IPS DF 6.9 (cell line): ENCODE results near the gene TMEM239.

Source experiments
- DNase-seq: peaks from one replicate; pipeline ENCODE4 v3.0.0-alpha.2; 2013; ENCODE audit warnings: low read depth, low spot score
- H3K27ac ChIP-seq: one replicate; pipeline ENCODE4 v1.5.1; 2013; ENCODE audit warnings: low read length, control low read depth
- H3K27me3 ChIP-seq: 2 replicates; pipeline ENCODE4 v1.6.1; 2013; ENCODE audit warnings: mild to moderate bottlenecking, low read length; ENCODE audit not compliant: control insufficient read depth, insufficient read depth
- H3K36me3 ChIP-seq: 2 replicates; pipeline ENCODE4 v1.6.1; 2013; ENCODE audit warnings: low read length; ENCODE audit not compliant: control insufficient read depth, insufficient read depth
- H3K4me1 ChIP-seq: 2 replicates; pipeline ENCODE4 v1.6.1; 2013; ENCODE audit warnings: low read length; ENCODE audit not compliant: control insufficient read depth, insufficient read depth
- H3K4me3 ChIP-seq: 2 replicates; pipeline ENCODE4 v1.5.1; 2013; ENCODE audit warnings: mild to moderate bottlenecking, low read length
- H3K9me3 ChIP-seq: 2 replicates; pipeline ENCODE4 v1.6.1; 2013; ENCODE audit warnings: low read length, inconsistent platforms; ENCODE audit not compliant: control insufficient read depth, insufficient read depth
- WGBS: extraction: QIAGEN DNeasy Blood & Tissue Kit; methylation state at CpG from one replicate; pipeline ENCODE4 v1.1.7; 2013; ENCODE audit warnings: mixed read lengths, missing lambda C conversion rate; ENCODE audit not compliant: insufficient read length, insufficient coverage; 5-methylcytosine and 5-hydroxymethylcytosine counted together

The TMEM239 gene

GRCh38 chr20:2809690-2810089 is 6.5 kb upstream of the TMEM239 start:
- 0 out of 2 replicates have a peak, but pooled peaks cover 2% of the 10 kb centered on the region for H3K4me1 ChIP-seq
- H3K36me3 ChIP-seq, result no peaks in the 10 kb centered on the region
- peaks cover 24% of the 10 kb centered on the region for H3K27me3 ChIP-seq
- no peaks in the 10 kb centered on the region for H3K9me3 ChIP-seq
- no CpG with 5 or more reads among the region's 10 CpGs for WGBS
- H3K4me3 ChIP-seq, result no peak overlapping the region
- no peak for DNase-seq
- H3K27ac ChIP-seq, result no peak overlapping the region

- WGBS, result no CpG with 5 or more reads among the region's 3 CpGs
- Histone ChIP-seq H3K4me3 (no peak overlapping the region), H3K4me1 (no peaks in the 10 kb centered on the region), H3K27me3 (peaks cover 2% of the 10 kb centered on the region; the same call in 1 of the 2 replicates), H3K9me3 (no peaks in the 10 kb centered on the region), H3K27ac (no peak overlapping the region), H3K36me3 (no peaks in the 10 kb centered on the region)
- no peak for DNase-seq
Measured at GRCh38 chr20:2812189-2812588, 4.0 kb upstream of the TMEM239 start.

- Histone ChIP-seq H3K9me3 (no peaks in the 10 kb centered on the region), H3K4me3 (no peak overlapping the region), H3K36me3 (no peaks in the 10 kb centered on the region), H3K27me3 (no peaks in the 10 kb centered on the region), H3K27ac (no peak overlapping the region), H3K4me1 (no peaks in the 10 kb centered on the region)
- no CpG with 5 or more reads among the region's 1 CpG for WGBS
- DNase-seq, result no peak
Measured at GRCh38 chr20:2814076-2814475, 2.1 kb upstream of the TMEM239 start.

GRCh38 chr20:2814587-2815051 is 1.5 kb upstream of the TMEM239 start, which contains the start of gene C20orf141:
TSS of gene C20orf141 (plus strand) at chr20:2814987. CDS start at chr20:2815185, 198 bp downstream.
- no CpG with 5 or more reads among the region's 5 CpGs for WGBS
- Histone ChIP-seq H3K27ac (no peak within 1 kb of the TSS), H3K4me3 (no peak within 1 kb of the TSS), H3K9me3 (no peaks in the 10 kb centered on the region), H3K36me3 (no peaks in the 10 kb centered on the region), H3K27me3 (no peaks in the 10 kb centered on the region), H3K4me1 (no peaks in the 10 kb centered on the region)
- DNase-seq, result no peak

- Histone ChIP-seq H3K36me3 (no peaks in the 10 kb centered on the region), H3K27ac (no peak overlapping the region), H3K4me1 (0 out of 2 replicates have a peak, but pooled peaks cover 2% of the 10 kb centered on the region), H3K9me3 (no peaks in the 10 kb centered on the region), H3K4me3 (no peak overlapping the region), H3K27me3 (no peaks in the 10 kb centered on the region; the same call in 1 of the 2 replicates)
- no CpG with 5 or more reads among the region's 8 CpGs for WGBS
- DNase-seq, result no peak
Measured at GRCh38 chr20:2815242-2815900, 793 bp upstream of the TMEM239 start.

- H3K27ac ChIP-seq, result no peak overlapping the region
- H3K4me3 ChIP-seq, result no peak overlapping the region
- WGBS, result no CpG with 5 or more reads among the region's 20 CpGs
- no peak for DNase-seq
- H3K27me3 ChIP-seq, result peaks cover 1% of the 10 kb centered on the region; the same call in 1 of the 2 replicates
- H3K36me3 ChIP-seq, result no peaks in the 10 kb centered on the region
- no peaks in the 10 kb centered on the region for H3K9me3 ChIP-seq
- peaks cover 3% of the 10 kb centered on the region; the same call in 1 of the 2 replicates for H3K4me1 ChIP-seq
Measured at GRCh38 chr20:2816583-2817340, 598 bp downstream of the TMEM239 start.

- Histone ChIP-seq H3K4me3 (no peak overlapping the region), H3K4me1 (peaks cover 3% of the 10 kb centered on the region), H3K9me3 (no peaks in the 10 kb centered on the region), H3K27me3 (peaks cover 3% of the 10 kb centered on the region; the same call in 1 of the 2 replicates), H3K27ac (no peak overlapping the region), H3K36me3 (no peaks in the 10 kb centered on the region)
- no CpG with 5 or more reads among the region's 2 CpGs for WGBS
- DNase-seq, result no peak
Measured at GRCh38 chr20:2817341-2817726, 1.2 kb downstream of the TMEM239 start.

- WGBS, result no CpG with 5 or more reads among the region's 7 CpGs
- peaks cover 3% of the 10 kb centered on the region; the same call in 1 of the 2 replicates for H3K27me3 ChIP-seq
- no peak for DNase-seq
Measured at GRCh38 chr20:2817891-2818595, 1.9 kb downstream of the TMEM239 start.

GRCh38 chr20:2820084-2820895 is 4.1 kb downstream of the TMEM239 start:
- DNase-seq, result no peak
- Histone ChIP-seq H3K27ac (no peak overlapping the region), H3K36me3 (no peaks in the 10 kb centered on the region), H3K9me3 (no peaks in the 10 kb centered on the region), H3K27me3 (peaks cover 3% of the 10 kb centered on the region; the same call in 1 of the 2 replicates), H3K4me1 (peaks cover 3% of the 10 kb centered on the region), H3K4me3 (no peak overlapping the region; the same call in 1 of the 2 replicates)
- WGBS, result no CpG with 5 or more reads among the region's 32 CpGs

More at GRCh38 chr20:2817891-2818595, 1.9 kb downstream of the TMEM239 start:
- H3K4me3 ChIP-seq, result no peak overlapping the region
- H3K9me3 ChIP-seq, result no peaks in the 10 kb centered on the region
- H3K36me3 ChIP-seq, result no peaks in the 10 kb centered on the region
- H3K4me1 ChIP-seq, result peaks cover 3% of the 10 kb centered on the region
- no peak overlapping the region for H3K27ac ChIP-seq
